Activated CD8-positive, alpha-beta memory T cell treated with anti-CD3 and anti-CD28 coated beads for 48 hours (primary cell): ENCODE measurements around the gene BSPRY.
"Not testable (repeated sequence)": the region's sequence is repeated elsewhere in the genome, so short reads cannot be mapped to it uniquely, and the experiment has no call there.

ENCODE experiments used
- DNase-seq, 3 experiments: peaks; one replicate each; pipeline ENCODE4 v3.0.0-alpha.2; 2020; ENCODE audit warnings: low read depth in 2 of 3, low spot score in 2 of 3

The BSPRY gene

GRCh38 chr9:113393281-113393680 lies 43.9 kb downstream of the BSPRY start:
- no peak for DNase-seq

GRCh38 chr9:113395000-113395861 lies 45.9 kb downstream of the BSPRY start:
- no peak for DNase-seq

- DNase-seq = no peak
Measured at GRCh38 chr9:113397203-113397631, 47.9 kb downstream of the BSPRY start.

- no peak for DNase-seq
Measured at GRCh38 chr9:113398796-113399195, 49.5 kb downstream of the BSPRY start.

GRCh38 chr9:113399646-113400200 lies 50.4 kb downstream of the BSPRY start:
- DNase-seq = no peak

- DNase-seq = peak; percentile 97 to 99 (median 97)
Measured at GRCh38 chr9:113401027-113401792, 51.9 kb downstream of the BSPRY start, which contains the start of gene ALAD. TSS of gene ALAD (minus strand) at chr9:113401284. CDS start at chr9:113393559, 7,725 bp downstream.

GRCh38 chr9:113403646-113404045 lies 54.3 kb downstream of the BSPRY start:
- no peak for DNase-seq

GRCh38 chr9:113406353-113406752 lies 57.0 kb downstream of the BSPRY start:
- not testable (repeated sequence) for DNase-seq

- peak in 1 of 3 experiments; percentile 5 for DNase-seq
Measured at GRCh38 chr9:113406873-113407511, 57.7 kb downstream of the BSPRY start.

GRCh38 chr9:113409481-113409880 lies 60.1 kb downstream of the BSPRY start:
- DNase-seq = no peak

- no peak for DNase-seq
Measured at GRCh38 chr9:113409883-113410206, 60.5 kb downstream of the BSPRY start.

- peak; percentile 84 to 89 (median 85) for DNase-seq
Measured at GRCh38 chr9:113410207-113410864, 61.0 kb downstream of the BSPRY start, which contains the start of the genes C9orf43 and POLE3. TSS of gene C9orf43 (plus strand) at chr9:113410747. CDS start at chr9:113413494, 2,747 bp downstream. TSS of gene POLE3 (minus strand) at chr9:113410675. CDS start at chr9:113410293, 382 bp downstream.

GRCh38 chr9:113416149-113416721 lies 66.9 kb downstream of the BSPRY start:
- no peak for DNase-seq

- no peak for DNase-seq
Measured at GRCh38 chr9:113417370-113417769, 68.0 kb downstream of the BSPRY start.
